Vagina (tissue), 2 donors: Measurements from ENCODE around the gene TNIP2.

Experiments used
- POLR2A ChIP-seq, 2 donors: fragments of 450-650 bp; IDR thresholded peaks; one replicate each; pipeline ENCODE4 v1.6.1; 2017; ENCODE audit warnings: antibody characterized with exemption in 2 of 2, mild to moderate bottlenecking in 2 of 2, moderate library complexity in 2 of 2
- TF ChIP-seq, protein P1 (sequence below), 3 experiments: fragments of 450-650 bp in 2 of 3; fragments of 200-600 bp in 1 of 3; sonication (generic) in 1 of 3; IDR thresholded peaks; one replicate each; pipeline ENCODE4 v1.5.1; 2017 to 2019; ENCODE audit warnings: antibody characterized with exemption in 3 of 3, mild to moderate bottlenecking in 2 of 3, moderate library complexity in 2 of 3

DNA sequence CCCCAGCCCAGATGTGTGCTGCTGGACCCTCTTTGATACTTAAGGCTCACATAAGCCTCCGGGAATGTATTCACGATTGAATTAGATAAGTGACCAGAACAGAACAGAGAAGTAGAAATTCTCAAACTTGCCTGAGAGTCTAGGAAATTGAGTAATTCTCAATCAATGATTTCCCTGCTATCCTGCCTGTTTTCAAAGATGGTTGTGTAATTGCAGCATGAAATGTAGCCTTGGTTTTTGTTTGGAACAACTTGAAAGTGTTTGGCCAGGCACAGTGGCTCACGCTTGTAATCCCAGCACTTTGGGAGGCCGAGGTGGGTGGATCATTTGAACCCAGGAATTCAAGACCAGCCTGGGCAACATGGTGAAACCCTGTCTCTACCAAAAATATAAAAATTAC, 41.2 kb downstream of the TNIP2 start:
- TF ChIP-seq, protein P1, sequence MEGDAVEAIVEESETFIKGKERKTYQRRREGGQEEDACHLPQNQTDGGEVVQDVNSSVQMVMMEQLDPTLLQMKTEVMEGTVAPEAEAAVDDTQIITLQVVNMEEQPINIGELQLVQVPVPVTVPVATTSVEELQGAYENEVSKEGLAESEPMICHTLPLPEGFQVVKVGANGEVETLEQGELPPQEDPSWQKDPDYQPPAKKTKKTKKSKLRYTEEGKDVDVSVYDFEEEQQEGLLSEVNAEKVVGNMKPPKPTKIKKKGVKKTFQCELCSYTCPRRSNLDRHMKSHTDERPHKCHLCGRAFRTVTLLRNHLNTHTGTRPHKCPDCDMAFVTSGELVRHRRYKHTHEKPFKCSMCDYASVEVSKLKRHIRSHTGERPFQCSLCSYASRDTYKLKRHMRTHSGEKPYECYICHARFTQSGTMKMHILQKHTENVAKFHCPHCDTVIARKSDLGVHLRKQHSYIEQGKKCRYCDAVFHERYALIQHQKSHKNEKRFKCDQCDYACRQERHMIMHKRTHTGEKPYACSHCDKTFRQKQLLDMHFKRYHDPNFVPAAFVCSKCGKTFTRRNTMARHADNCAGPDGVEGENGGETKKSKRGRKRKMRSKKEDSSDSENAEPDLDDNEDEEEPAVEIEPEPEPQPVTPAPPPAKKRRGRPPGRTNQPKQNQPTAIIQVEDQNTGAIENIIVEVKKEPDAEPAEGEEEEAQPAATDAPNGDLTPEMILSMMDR (IDR thresholded peaks at IDR 0.05) = no peak
- no peak for TF ChIP-seq POLR2A (IDR thresholded peaks at IDR 0.05)
